OCI-LY1 (cell line): ENCODE results near the gene JPT1.

Experiments
- EZH2 ChIP-seq: fragments of 200-600 bp; sonication (generic), shearing (Covaris generic); IDR thresholded peaks from 2 replicates; pipeline ENCODE4 v1.8.0; 2017; ENCODE audit warnings: borderline replicate concordance, mixed run types, mild to moderate bottlenecking, antibody characterized with exemption, low read length, moderate library complexity, mixed read lengths
- TF ChIP-seq, protein P1 (sequence below): fragments of 200-600 bp; sonication (generic), shearing (Covaris generic); IDR thresholded peaks from 2 replicates; pipeline ENCODE4 v1.5.1; 2017; ENCODE audit warnings: mild to moderate bottlenecking, antibody characterized with exemption, low read length, moderate library complexity, mixed read lengths

DNA sequence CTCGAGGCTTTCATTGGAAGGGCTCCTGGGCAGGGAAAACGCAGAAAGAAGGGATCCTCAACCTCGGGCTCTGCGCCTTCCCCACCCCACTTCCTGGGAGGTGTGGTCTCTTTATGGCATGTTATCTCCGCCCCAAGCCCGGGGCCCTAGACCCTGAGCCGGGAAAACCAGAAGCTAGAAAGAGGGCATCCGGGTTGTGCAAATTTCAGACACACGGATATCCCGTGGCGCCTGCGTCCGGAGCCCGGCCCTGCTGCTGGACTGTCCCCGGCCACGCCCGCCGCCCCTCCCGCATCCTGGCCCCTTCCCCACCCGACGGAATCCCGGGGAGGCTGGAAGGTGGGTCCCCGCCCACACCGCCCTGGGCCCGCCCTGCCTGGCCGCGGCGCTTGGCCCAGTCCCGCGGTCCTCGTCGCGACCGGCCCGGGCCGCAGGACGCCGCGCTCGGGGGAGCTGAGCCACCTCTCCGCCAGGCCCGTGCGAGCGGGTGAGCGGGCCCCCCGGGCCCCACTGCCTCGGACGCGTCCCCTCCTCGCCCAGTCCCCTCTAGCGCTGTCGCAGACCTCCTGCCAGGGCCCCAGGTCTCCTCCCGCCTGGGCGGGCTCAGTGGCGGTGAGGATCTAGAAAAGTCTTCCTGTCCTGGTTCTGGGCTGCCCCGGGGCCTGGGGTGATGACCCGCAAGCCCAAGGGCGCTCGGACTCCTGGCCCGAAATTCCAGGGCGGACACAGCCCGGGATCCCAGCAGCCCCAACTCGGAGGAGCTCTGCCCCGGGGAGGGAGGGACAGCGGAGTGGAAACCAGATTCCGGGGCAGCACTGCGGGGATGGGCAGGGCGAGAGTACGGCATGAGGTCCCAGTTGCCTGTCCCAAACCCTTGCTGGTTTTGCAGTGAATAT, 66.5 kb downstream of the JPT1 start, which contains the start of gene SLC16A5:
- TF ChIP-seq, protein P1, sequence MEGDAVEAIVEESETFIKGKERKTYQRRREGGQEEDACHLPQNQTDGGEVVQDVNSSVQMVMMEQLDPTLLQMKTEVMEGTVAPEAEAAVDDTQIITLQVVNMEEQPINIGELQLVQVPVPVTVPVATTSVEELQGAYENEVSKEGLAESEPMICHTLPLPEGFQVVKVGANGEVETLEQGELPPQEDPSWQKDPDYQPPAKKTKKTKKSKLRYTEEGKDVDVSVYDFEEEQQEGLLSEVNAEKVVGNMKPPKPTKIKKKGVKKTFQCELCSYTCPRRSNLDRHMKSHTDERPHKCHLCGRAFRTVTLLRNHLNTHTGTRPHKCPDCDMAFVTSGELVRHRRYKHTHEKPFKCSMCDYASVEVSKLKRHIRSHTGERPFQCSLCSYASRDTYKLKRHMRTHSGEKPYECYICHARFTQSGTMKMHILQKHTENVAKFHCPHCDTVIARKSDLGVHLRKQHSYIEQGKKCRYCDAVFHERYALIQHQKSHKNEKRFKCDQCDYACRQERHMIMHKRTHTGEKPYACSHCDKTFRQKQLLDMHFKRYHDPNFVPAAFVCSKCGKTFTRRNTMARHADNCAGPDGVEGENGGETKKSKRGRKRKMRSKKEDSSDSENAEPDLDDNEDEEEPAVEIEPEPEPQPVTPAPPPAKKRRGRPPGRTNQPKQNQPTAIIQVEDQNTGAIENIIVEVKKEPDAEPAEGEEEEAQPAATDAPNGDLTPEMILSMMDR: no peak
- no peak for TF ChIP-seq EZH2
